ENCODE results near the gene SDE2.
"Not testable (repeated sequence)": the region's sequence is repeated elsewhere in the genome, so short reads cannot be mapped to it uniquely, and the experiment has no call there.

The SDE2 gene

GRCh38 chr1:225941942-225942222 is 57.3 kb downstream of the SDE2 start:
- Histone ChIP-seq H3K4me3 (ENCODE audit: extremely low read depth, insufficient read depth, low read length, poor library complexity, severe bottlenecking) (no peak overlapping the region), H3K9me3 (ENCODE audit: control insufficient read depth, low read length) (no peaks in the 10 kb centered on the region), H3K27ac (ENCODE audit: low read depth, low read length, severe bottlenecking) (no peak overlapping the region), H3K36me3 (ENCODE audit: control insufficient read depth, insufficient read depth, low read length) (no peaks in the 10 kb centered on the region), H3K4me1 (ENCODE audit: control insufficient read depth, insufficient read depth, low read length, poor library complexity, severe bottlenecking) (no peaks in the 10 kb centered on the region)
- 67% methylated on average over 1 of the region's 1 CpG; no CpG with 5 or more reads in 1 of the 2 experiments for WGBS, 2 experiments (ENCODE audit: insufficient coverage in 2 of 2)

GRCh38 chr1:225941187-225941941 is 57.8 kb downstream of the SDE2 start, which contains the start of gene LEFTY2:
Gene LEFTY2, minus strand, starts transcription at chr1:225941220. Its CDS starts 80 bp downstream, at chr1:225941140.
- Histone ChIP-seq H3K9me3 (ENCODE audit: control insufficient read depth, low read length) (no peaks in the 10 kb centered on the region), H3K4me3 (ENCODE audit: extremely low read depth, insufficient read depth, low read length, poor library complexity, severe bottlenecking) (no peak within 1 kb of the TSS), H3K36me3 (ENCODE audit: control insufficient read depth, insufficient read depth, low read length) (no peaks in the 10 kb centered on the region), H3K4me1 (ENCODE audit: control insufficient read depth, insufficient read depth, low read length, poor library complexity, severe bottlenecking) (no peaks in the 10 kb centered on the region), H3K27ac (ENCODE audit: low read depth, low read length, severe bottlenecking) (no peak within 1 kb of the TSS)
- 60 to 71% methylated on average over 2 to 6 of the region's 6 CpGs for WGBS, 2 experiments (ENCODE audit: insufficient coverage in 2 of 2)

- 93 to 94% methylated on average over 22 to 25 of the region's 25 CpGs for WGBS, 2 experiments (ENCODE audit: insufficient coverage in 2 of 2)
Observed at GRCh38 chr1:225940385-225941151, 58.6 kb downstream of the SDE2 start.

GRCh38 chr1:225939939-225940310 is 59.2 kb downstream of the SDE2 start:
- 65 to 82% methylated on average over 7 of the region's 8 CpGs for WGBS, 2 experiments (ENCODE audit: insufficient coverage in 2 of 2)
- not testable (repeated sequence) for H3K4me3 ChIP-seq (ENCODE audit: extremely low read depth, insufficient read depth, low read length, poor library complexity, severe bottlenecking); H3K27ac ChIP-seq (ENCODE audit: low read depth, low read length, severe bottlenecking); H3K9me3 ChIP-seq (ENCODE audit: control insufficient read depth, low read length); H3K36me3 ChIP-seq (ENCODE audit: control insufficient read depth, insufficient read depth, low read length); H3K4me1 ChIP-seq (ENCODE audit: control insufficient read depth, insufficient read depth, low read length, poor library complexity, severe bottlenecking)

More at GRCh38 chr1:225940385-225941151, 58.6 kb downstream of the SDE2 start:
- Histone ChIP-seq H3K4me1 (ENCODE audit: control insufficient read depth, insufficient read depth, low read length, poor library complexity, severe bottlenecking) (no peaks in the 10 kb centered on the region), H3K4me3 (ENCODE audit: extremely low read depth, insufficient read depth, low read length, poor library complexity, severe bottlenecking) (no peak overlapping the region), H3K27ac (ENCODE audit: low read depth, low read length, severe bottlenecking) (no peak overlapping the region), H3K36me3 (ENCODE audit: control insufficient read depth, insufficient read depth, low read length) (no peaks in the 10 kb centered on the region), H3K9me3 (ENCODE audit: control insufficient read depth, low read length) (no peaks in the 10 kb centered on the region)

- not testable (repeated sequence) for H3K4me3 ChIP-seq (ENCODE audit: extremely low read depth, insufficient read depth, low read length, poor library complexity, severe bottlenecking)
- 61 to 94% methylated on average over 9 to 40 of the region's 69 CpGs for WGBS, 2 experiments (ENCODE audit: insufficient coverage in 2 of 2)
Observed at GRCh38 chr1:225939097-225939938, 59.8 kb downstream of the SDE2 start.

GRCh38 chr1:225937048-225937968 is 61.8 kb downstream of the SDE2 start:
- 95 to 97% methylated on average over 7 to 14 of the region's 21 CpGs for whole genome bisulfite sequencing, 2 experiments (ENCODE audit: insufficient coverage in 2 of 2)
- Histone ChIP-seq H3K27ac (ENCODE audit: low read depth, low read length, severe bottlenecking) (no peak overlapping the region), H3K4me3 (ENCODE audit: extremely low read depth, insufficient read depth, low read length, poor library complexity, severe bottlenecking) (no peak overlapping the region), H3K36me3 (ENCODE audit: control insufficient read depth, insufficient read depth, low read length) (no peaks in the 10 kb centered on the region), H3K9me3 (ENCODE audit: control insufficient read depth, low read length) (no peaks in the 10 kb centered on the region), H3K4me1 (ENCODE audit: control insufficient read depth, insufficient read depth, low read length, poor library complexity, severe bottlenecking) (no peaks in the 10 kb centered on the region)

More at GRCh38 chr1:225939097-225939938, 59.8 kb downstream of the SDE2 start:
- H3K9me3 ChIP-seq (ENCODE audit: control insufficient read depth, low read length); H3K27ac ChIP-seq (ENCODE audit: low read depth, low read length, severe bottlenecking); H3K4me1 ChIP-seq (ENCODE audit: control insufficient read depth, insufficient read depth, low read length, poor library complexity, severe bottlenecking); H3K36me3 ChIP-seq (ENCODE audit: control insufficient read depth, insufficient read depth, low read length): not testable (repeated sequence)

- H3K4me3 ChIP-seq (ENCODE audit: extremely low read depth, insufficient read depth, low read length, poor library complexity, severe bottlenecking): no peak overlapping the region
- no peak overlapping the region for H3K27ac ChIP-seq (ENCODE audit: low read depth, low read length, severe bottlenecking)
- no peaks in the 10 kb centered on the region for H3K4me1 ChIP-seq (ENCODE audit: control insufficient read depth, insufficient read depth, low read length, poor library complexity, severe bottlenecking)
- no peaks in the 10 kb centered on the region for H3K9me3 ChIP-seq (ENCODE audit: control insufficient read depth, low read length)
- 78 to 83% methylated on average over 3 of the region's 3 CpGs for WGBS, 2 experiments (ENCODE audit: insufficient coverage in 2 of 2)
- H3K36me3 ChIP-seq (ENCODE audit: control insufficient read depth, insufficient read depth, low read length): no peaks in the 10 kb centered on the region
Observed at GRCh38 chr1:225936523-225936922, 62.6 kb downstream of the SDE2 start.

- 86 to 88% methylated on average over 7 of the region's 8 CpGs for WGBS, 2 experiments (ENCODE audit: insufficient coverage in 2 of 2)
- not testable (repeated sequence) for H3K4me1 ChIP-seq (ENCODE audit: control insufficient read depth, insufficient read depth, low read length, poor library complexity, severe bottlenecking); H3K4me3 ChIP-seq (ENCODE audit: extremely low read depth, insufficient read depth, low read length, poor library complexity, severe bottlenecking); H3K27ac ChIP-seq (ENCODE audit: low read depth, low read length, severe bottlenecking); H3K9me3 ChIP-seq (ENCODE audit: control insufficient read depth, low read length); H3K36me3 ChIP-seq (ENCODE audit: control insufficient read depth, insufficient read depth, low read length)
Observed at GRCh38 chr1:225936086-225936485, 63.1 kb downstream of the SDE2 start.

- Histone ChIP-seq H3K9me3 (ENCODE audit: control insufficient read depth, low read length) (no peaks in the 10 kb centered on the region), H3K36me3 (ENCODE audit: control insufficient read depth, insufficient read depth, low read length) (no peaks in the 10 kb centered on the region), H3K4me1 (ENCODE audit: control insufficient read depth, insufficient read depth, low read length, poor library complexity, severe bottlenecking) (no peaks in the 10 kb centered on the region), H3K27ac (ENCODE audit: low read depth, low read length, severe bottlenecking) (no peak overlapping the region), H3K4me3 (ENCODE audit: extremely low read depth, insufficient read depth, low read length, poor library complexity, severe bottlenecking) (no peak overlapping the region)
- 93 to 100% methylated on average over 2 to 3 of the region's 5 CpGs for WGBS, 2 experiments (ENCODE audit: insufficient coverage in 2 of 2)
Observed at GRCh38 chr1:225934711-225935110, 64.4 kb downstream of the SDE2 start.

- Histone ChIP-seq H3K4me1 (ENCODE audit: control insufficient read depth, insufficient read depth, low read length, poor library complexity, severe bottlenecking) (no peaks in the 10 kb centered on the region), H3K27ac (ENCODE audit: low read depth, low read length, severe bottlenecking) (no peak overlapping the region), H3K36me3 (ENCODE audit: control insufficient read depth, insufficient read depth, low read length) (no peaks in the 10 kb centered on the region), H3K9me3 (ENCODE audit: control insufficient read depth, low read length) (no peaks in the 10 kb centered on the region), H3K4me3 (ENCODE audit: extremely low read depth, insufficient read depth, low read length, poor library complexity, severe bottlenecking) (no peak overlapping the region)
- no CpG with 5 or more reads among the region's 2 CpGs for WGBS, 2 experiments (ENCODE audit: insufficient coverage in 2 of 2)
Observed at GRCh38 chr1:225933072-225933471, 66.1 kb downstream of the SDE2 start.

Data from mesodermal cell (in vitro differentiated cells).